ENCODE measurements around the gene OTOA. TPM values are rescaled to one million over a fixed set of nuclear protein-coding genes. Genes with fewer than 3 reads are reported as not detected.
A peak's percentile ranks its signal among the peaks of the same experiment; 100 is the strongest.

OTOA gene
- polyA plus RNA-seq, 3 donors, result 0.11 to 0.23 (median 0.21) TPM

DNA sequence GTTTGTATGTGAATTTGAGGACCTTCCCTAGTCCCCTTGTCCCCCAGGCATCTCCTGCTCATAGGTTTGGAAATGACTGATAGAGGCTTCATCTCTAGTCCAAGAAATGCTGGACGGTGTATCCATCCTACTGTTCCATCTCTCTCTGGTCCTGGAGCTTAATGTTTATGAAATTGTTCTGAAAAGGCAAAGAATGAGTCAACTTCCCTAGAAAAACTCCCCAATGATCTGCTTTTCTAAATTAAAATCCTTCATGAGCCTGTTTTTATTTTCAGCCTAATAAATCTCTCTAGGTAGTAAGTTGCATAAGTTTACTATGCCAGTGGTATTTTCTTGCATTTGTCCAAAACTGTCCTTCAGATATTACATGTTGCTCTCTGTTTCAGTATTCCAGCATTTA, 9.3 kb upstream of the OTOA start:
- Histone ChIP-seq H3K4me2 (replicated peaks; ENCODE audit: extremely low read depth, low read length, poor library complexity, severe bottlenecking) (peak overlapping the region; percentile 89), H3K79me2 (ENCODE audit: insufficient read depth, low read length) (peaks cover 84% of the 10 kb centered on the region), H3K9me3 (replicated peaks in 1 of 2; ENCODE audit: control insufficient read depth in 1 of 2, insufficient read depth in 1 of 2, low read length in 2 of 2) (no peaks in the 10 kb centered on the region), H4K20me1 (ENCODE audit: insufficient read depth, low read length) (peaks cover 23% of the 10 kb centered on the region), H3K27ac (ENCODE audit: low read depth in 1 of 2, low read length in 2 of 2) (peak overlapping the region; percentile 77 to 93), H3K9ac (ENCODE audit: insufficient read depth, low read length, poor library complexity, severe bottlenecking) (peak overlapping the region; percentile 5), H2AFZ (ENCODE audit: insufficient read depth, low read depth, low read length, poor library complexity, severe bottlenecking) (no peak overlapping the region), H3K4me3 (replicated peaks in 1 of 3; ENCODE audit: low read depth in 2 of 3, low read length in 3 of 3) (peak overlapping the region in 1 of 3 experiments; percentile 98), H3K4me1 (ENCODE audit: control insufficient read depth in 1 of 2, insufficient read depth in 2 of 2, low read length in 2 of 2) (peaks cover 76 to 79% of the 10 kb centered on the region in 2 donors), H3K36me3 (replicated peaks in 1 of 2; ENCODE audit: control insufficient read depth in 1 of 2, insufficient read depth in 2 of 2, low read length in 2 of 2) (peaks cover 11 to 19% of the 10 kb centered on the region in 2 donors), H3K27me3 (ENCODE audit: control insufficient read depth in 2 of 2, insufficient read depth in 2 of 2, low read length in 2 of 2) (no peaks in the 10 kb centered on the region)
- peak overlapping the region; percentile 20 to 59 for H3K4me3 Mint-ChIP-seq
- peak in 2 of 3 donors; percentile 25 to 46 for DNase-seq
- H3K36me3 Mint-ChIP-seq, result peaks cover 25 to 41% of the 10 kb centered on the region in 2 donors
- intact Hi-C loops (cut with micrococcal nuclease), result loop anchor here (5.0 to 10.0 kb wide), 2 partner anchors 42 to 640 kb away; partner anchors contain the start of gene POLR3E (in 2 of the 2)
- no peak for TF ChIP-seq CTCF (IDR thresholded peaks at IDR 0.05)
- peaks cover 80% of the 10 kb centered on the region for H3K4me1 Mint-ChIP-seq
- peak overlapping the region; percentile 87 to 98 (median 97) for H3K27ac Mint-ChIP-seq
- H3K9me3 Mint-ChIP-seq, result peaks cover 0 to 3% (median 0%) of the 10 kb centered on the region in 7 donors
- WGBS (ENCODE audit: insufficient coverage), result no CpG with 5 or more reads among the region's 1 CpG
- H3K27me3 Mint-ChIP-seq (ENCODE audit: low read depth in 3 of 3), result peaks cover 0 to 5% (median 0%) of the 10 kb centered on the region in 3 donors

DNA sequence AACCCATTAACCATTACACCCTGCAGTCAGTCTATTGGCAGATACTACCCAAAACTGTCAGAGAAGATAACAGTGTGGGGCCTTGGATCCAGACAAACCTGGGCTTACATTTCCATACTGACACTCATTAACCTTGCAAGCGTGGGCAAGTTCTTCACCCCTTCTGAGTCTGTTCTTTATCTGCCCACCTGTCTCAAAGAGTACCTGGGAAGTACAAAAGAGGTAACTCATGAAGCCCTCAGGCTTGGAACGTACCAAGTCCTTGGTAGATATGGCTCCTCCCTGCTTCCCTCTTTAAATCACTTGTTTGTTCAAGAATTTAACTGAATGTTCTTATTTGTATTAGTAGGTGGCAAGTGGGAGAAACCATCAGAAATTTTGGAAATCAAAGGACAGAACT, 8.9 kb upstream of the OTOA start:
- Histone ChIP-seq H3K9me3 (replicated peaks in 1 of 2; ENCODE audit: control insufficient read depth in 1 of 2, insufficient read depth in 1 of 2, low read length in 2 of 2) (no peaks in the 10 kb centered on the region), H3K4me3 (replicated peaks in 1 of 3; ENCODE audit: low read depth in 2 of 3, low read length in 3 of 3) (peak overlapping the region in 1 of 3 experiments; percentile 98), H3K36me3 (replicated peaks in 1 of 2; ENCODE audit: control insufficient read depth in 1 of 2, insufficient read depth in 2 of 2, low read length in 2 of 2) (peaks cover 7 to 19% of the 10 kb centered on the region in 2 donors), H3K27ac (ENCODE audit: low read depth in 1 of 2, low read length in 2 of 2) (peak overlapping the region in 1 of 2 donors; percentile 77), H3K4me1 (ENCODE audit: control insufficient read depth in 1 of 2, insufficient read depth in 2 of 2, low read length in 2 of 2) (peaks cover 75 to 79% of the 10 kb centered on the region in 2 donors), H3K79me2 (ENCODE audit: insufficient read depth, low read length) (peaks cover 80% of the 10 kb centered on the region), H2AFZ (ENCODE audit: insufficient read depth, low read depth, low read length, poor library complexity, severe bottlenecking) (no peak overlapping the region), H3K27me3 (ENCODE audit: control insufficient read depth in 2 of 2, insufficient read depth in 2 of 2, low read length in 2 of 2) (no peaks in the 10 kb centered on the region), H4K20me1 (ENCODE audit: insufficient read depth, low read length) (peaks cover 19% of the 10 kb centered on the region), H3K9ac (ENCODE audit: insufficient read depth, low read length, poor library complexity, severe bottlenecking) (no peak overlapping the region), H3K4me2 (replicated peaks; ENCODE audit: extremely low read depth, low read length, poor library complexity, severe bottlenecking) (peak overlapping the region; percentile 89)
- TF ChIP-seq CTCF (IDR thresholded peaks at IDR 0.05), result no peak
- intact Hi-C loops (cut with micrococcal nuclease), result loop anchor here (5.0 to 10.0 kb wide), 4 partner anchors 43 to 640 kb away; partner anchors contain the start of genes POLR3E (in 2 of the 2) and UQCRC2 (in 1 of the 2)
- peaks cover 81% of the 10 kb centered on the region for H3K4me1 Mint-ChIP-seq
- H3K27ac Mint-ChIP-seq, result peak overlapping the region; percentile 12 to 98 (median 95)
- DNase-seq, result no peak
- peaks cover 0 to 5% (median 0%) of the 10 kb centered on the region in 3 donors for H3K27me3 Mint-ChIP-seq (ENCODE audit: low read depth in 3 of 3)
- H3K9me3 Mint-ChIP-seq, result peaks cover 0 to 3% (median 0%) of the 10 kb centered on the region in 7 donors
- peaks cover 23 to 36% of the 10 kb centered on the region in 2 donors for H3K36me3 Mint-ChIP-seq
- peak overlapping the region in 1 of 2 donors; percentile 59 for H3K4me3 Mint-ChIP-seq
- WGBS (ENCODE audit: insufficient coverage), result 100% methylated on average over 1 of the region's 2 CpGs
